ENCODE data around the gene LPP. TPM values are rescaled to one million over a fixed set of nuclear protein-coding genes. Genes with fewer than 3 reads are reported as not detected.

LPP gene
- total and polyA plus RNA-seq, 2 of the 13 experiments (the other 11 are each of a cell fraction or from before 2014, with no cell fraction given), result 19.2 to 29.9 TPM

GRCh38 chr3:188185717-188186251, 31.8 kb downstream of the LPP start (continued):
- TF ChIP-seq ZNF362 (CRISPR knock-in tag; IDR thresholded peaks at IDR 0.05; ENCODE audit: borderline replicate concordance), result no peak
- TF ChIP-seq NR1H2 (CRISPR knock-in tag; IDR thresholded peaks at IDR 0.05; ENCODE audit: borderline replicate concordance, low read depth), result no peak
- no peak for TF ChIP-seq SNRNP70 (IDR thresholded peaks at IDR 0.05; ENCODE audit: low read depth, low read length)
- no peak for TF ChIP-seq TEAD2 (CRISPR knock-in tag; IDR thresholded peaks at IDR 0.05)
- 0 out of 2 replicates have a peak, but pooled peaks have one; percentile 54 for TF ChIP-seq ZSCAN31 (CRISPR knock-in tag; IDR thresholded peaks at IDR 0.05; ENCODE audit: low read depth)
- TF ChIP-seq ZBTB21 (CRISPR knock-in tag; IDR thresholded peaks at IDR 0.05), result no peak
- TF ChIP-seq RBM39 (IDR thresholded peaks at IDR 0.05; ENCODE audit: low read depth, low read length, poor library complexity, severe bottlenecking), result no peak
- TF ChIP-seq, protein P1, sequence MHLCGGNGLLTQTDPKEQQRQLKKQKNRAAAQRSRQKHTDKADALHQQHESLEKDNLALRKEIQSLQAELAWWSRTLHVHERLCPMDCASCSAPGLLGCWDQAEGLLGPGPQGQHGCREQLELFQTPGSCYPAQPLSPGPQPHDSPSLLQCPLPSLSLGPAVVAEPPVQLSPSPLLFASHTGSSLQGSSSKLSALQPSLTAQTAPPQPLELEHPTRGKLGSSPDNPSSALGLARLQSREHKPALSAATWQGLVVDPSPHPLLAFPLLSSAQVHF (CRISPR knock-in tag; IDR thresholded peaks at IDR 0.05), result no peak
- TF ChIP-seq ZNF678 (CRISPR knock-in tag; IDR thresholded peaks at IDR 0.05), result no peak
- TF ChIP-seq, protein P2, sequence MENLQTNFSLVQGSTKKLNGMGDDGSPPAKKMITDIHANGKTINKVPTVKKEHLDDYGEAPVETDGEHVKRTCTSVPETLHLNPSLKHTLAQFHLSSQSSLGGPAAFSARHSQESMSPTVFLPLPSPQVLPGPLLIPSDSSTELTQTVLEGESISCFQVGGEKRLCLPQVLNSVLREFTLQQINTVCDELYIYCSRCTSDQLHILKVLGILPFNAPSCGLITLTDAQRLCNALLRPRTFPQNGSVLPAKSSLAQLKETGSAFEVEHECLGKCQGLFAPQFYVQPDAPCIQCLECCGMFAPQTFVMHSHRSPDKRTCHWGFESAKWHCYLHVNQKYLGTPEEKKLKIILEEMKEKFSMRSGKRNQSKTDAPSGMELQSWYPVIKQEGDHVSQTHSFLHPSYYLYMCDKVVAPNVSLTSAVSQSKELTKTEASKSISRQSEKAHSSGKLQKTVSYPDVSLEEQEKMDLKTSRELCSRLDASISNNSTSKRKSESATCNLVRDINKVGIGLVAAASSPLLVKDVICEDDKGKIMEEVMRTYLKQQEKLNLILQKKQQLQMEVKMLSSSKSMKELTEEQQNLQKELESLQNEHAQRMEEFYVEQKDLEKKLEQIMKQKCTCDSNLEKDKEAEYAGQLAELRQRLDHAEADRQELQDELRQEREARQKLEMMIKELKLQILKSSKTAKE (CRISPR knock-in tag; IDR thresholded peaks at IDR 0.05; ENCODE audit: borderline replicate concordance), result no peak
- TF ChIP-seq TAF15 (IDR thresholded peaks at IDR 0.05; ENCODE audit: low read depth, low read length, poor library complexity, severe bottlenecking), result no peak
- TF ChIP-seq FOXJ3 (CRISPR knock-in tag; IDR thresholded peaks at IDR 0.05; ENCODE audit: borderline replicate concordance), result peak; percentile 72; the same call in 1 of the 2 replicates
- peak; percentile 51; the same call in 1 of the 2 replicates for TF ChIP-seq RXRB (CRISPR knock-in tag; IDR thresholded peaks at IDR 0.05; ENCODE audit: borderline replicate concordance)
- no peak for TF ChIP-seq ZNF547 (CRISPR knock-in tag; IDR thresholded peaks at IDR 0.05)
- no peak for TF ChIP-seq IKZF1 (IDR thresholded peaks at IDR 0.05)
- no peak for TF ChIP-seq ELF4 (CRISPR knock-in tag; IDR thresholded peaks at IDR 0.05; ENCODE audit: borderline replicate concordance)
- no peak for TF ChIP-seq CBX1 (IDR thresholded peaks at IDR 0.05; ENCODE audit: low read depth)
- TF ChIP-seq ZNF468 (CRISPR knock-in tag; IDR thresholded peaks at IDR 0.05), result no peak
- no peak for TF ChIP-seq POLR2AphosphoS5 (IDR thresholded peaks at IDR 0.05; ENCODE audit: low read depth, low read length)
- no peak for TF ChIP-seq EZH2 (conservative IDR thresholded peaks at IDR 0.05; ENCODE audit: low read depth, low read length)
- TF ChIP-seq RELA (CRISPR knock-in tag; IDR thresholded peaks at IDR 0.05), result no peak
- no peak for TF ChIP-seq ZNF446 (CRISPR knock-in tag; IDR thresholded peaks at IDR 0.05)
- TF ChIP-seq ZNF775 (CRISPR knock-in tag; IDR thresholded peaks at IDR 0.05; ENCODE audit: borderline replicate concordance), result no peak
- no peak for TF ChIP-seq NRL (CRISPR knock-in tag; IDR thresholded peaks at IDR 0.05; ENCODE audit: borderline replicate concordance)
- no peak for TF ChIP-seq ZNF10 (CRISPR knock-in tag; IDR thresholded peaks at IDR 0.05; ENCODE audit: borderline replicate concordance, low read depth)
- 0 out of 2 replicates have a peak, but pooled peaks have one; percentile 24 for TF ChIP-seq ARNT2 (CRISPR knock-in tag; IDR thresholded peaks at IDR 0.05; ENCODE audit: low read depth)
- TF ChIP-seq CC2D1A (CRISPR knock-in tag; IDR thresholded peaks at IDR 0.05), result no peak
